Stomach (tissue), 4 donors: ENCODE data around the gene TPD52L1.

Experiments
- CTCF ChIP-seq, 7 experiments: fragments of 450-650 bp in 4 of 7; fragments of 200-600 bp in 3 of 7; sonication (generic) in 3 of 7; IDR thresholded peaks; one replicate each; pipeline ENCODE4 v1.5.1; 2016 to 2019; ENCODE audit warnings: antibody characterized with exemption in 7 of 7, control low read depth in 2 of 7, mild to moderate bottlenecking in 1 of 7
- EP300 ChIP-seq: sonication (generic); formaldehyde crosslinking; IDR thresholded peaks from one replicate; pipeline ENCODE4 v1.6.1; 2017; ENCODE audit warnings: antibody characterized with exemption
- POLR2A ChIP-seq, 4 donors: fragments of 450-650 bp; IDR thresholded peaks; one replicate each; pipeline ENCODE4 v1.6.1; 2016; ENCODE audit warnings: antibody characterized with exemption in 4 of 4, control low read depth in 2 of 4, mild to moderate bottlenecking in 1 of 4, moderate library complexity in 1 of 4

- TF ChIP-seq CTCF (IDR thresholded peaks at IDR 0.05) (no peak), POLR2A (IDR thresholded peaks at IDR 0.05) (no peak), EP300 (no peak)
Measured at GRCh38 chr6:125250511-125250910, 96.9 kb downstream of the TPD52L1 start.
